Gastroesophageal sphincter (tissue), 3 donors: ENCODE measurements around the gene TSC22D2.

Experiments
- CTCF ChIP-seq, 4 experiments: fragments of 200-600 bp in 2 of 4; fragments of 450-650 bp in 2 of 4; sonication (generic) in 1 of 4; IDR thresholded peaks; one replicate each; pipeline ENCODE4 v1.5.1; 2017 to 2019; ENCODE audit warnings: antibody characterized with exemption in 4 of 4, mild to moderate bottlenecking in 2 of 4, moderate library complexity in 2 of 4
- EP300 ChIP-seq: sonication (generic); formaldehyde crosslinking; IDR thresholded peaks from one replicate; pipeline ENCODE4 v1.6.1; 2017; ENCODE audit warnings: antibody characterized with exemption, mild to moderate bottlenecking
- POLR2A ChIP-seq, 2 donors: fragments of 450-650 bp; IDR thresholded peaks; one replicate each; pipeline ENCODE4 v1.6.1; 2017; ENCODE audit warnings: antibody characterized with exemption in 2 of 2, mild to moderate bottlenecking in 2 of 2, moderate library complexity in 1 of 2

DNA sequence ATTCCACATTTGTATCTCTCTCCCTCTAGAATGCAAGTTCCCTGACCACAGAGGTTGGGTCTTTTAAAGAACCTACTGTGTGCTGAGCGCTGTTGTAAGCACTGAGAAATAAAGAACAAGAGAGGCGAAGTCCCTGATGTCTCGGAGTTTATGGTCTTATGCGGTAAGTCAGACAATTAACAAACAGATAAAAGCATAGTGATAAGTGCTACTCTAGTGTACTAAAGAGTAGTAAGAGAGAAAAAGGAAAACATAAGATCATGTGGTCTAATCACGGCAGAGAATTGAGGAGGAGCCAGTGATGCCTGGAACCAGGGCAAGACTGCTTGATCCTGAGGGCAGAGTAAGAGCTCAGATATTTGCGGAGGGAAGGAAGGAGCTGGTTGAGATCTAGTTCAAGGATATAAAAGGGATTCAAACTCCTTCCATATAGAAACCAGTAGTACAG lies 29.8 kb upstream of the TSC22D2 start:
- no peak for TF ChIP-seq CTCF (IDR thresholded peaks at IDR 0.05)
- no peak for TF ChIP-seq POLR2A (IDR thresholded peaks at IDR 0.05)
- no peak for TF ChIP-seq EP300
